T-helper 9 cell (primary cell): ENCODE data around the gene PSMG4.

ENCODE experiments used
- DNase-seq: peaks from one replicate; pipeline ENCODE4 v3.0.0-alpha.2; 2020

The PSMG4 gene

GRCh38 chr6:3312604-3313231 lies 54.0 kb downstream of the PSMG4 start:
- no peak for DNase-seq

GRCh38 chr6:3314176-3314575 lies 55.4 kb downstream of the PSMG4 start:
- no peak for DNase-seq

GRCh38 chr6:3314621-3315467 lies 56.1 kb downstream of the PSMG4 start:
- DNase-seq: no peak

- DNase-seq: no peak
Observed at GRCh38 chr6:3315841-3316240, 57.1 kb downstream of the PSMG4 start.

GRCh38 chr6:3316331-3316730 lies 57.6 kb downstream of the PSMG4 start:
- no peak for DNase-seq

- no peak for DNase-seq
Observed at GRCh38 chr6:3316818-3317217, 58.1 kb downstream of the PSMG4 start.
